Keratinocyte (primary cell): Measurements from ENCODE around the gene SETD7.

Experiments
- EZH2 ChIP-seq: IDR thresholded peaks from one replicate; pipeline ENCODE4 v1.6.1; 2012; ENCODE audit warnings: inconsistent platforms, mild to moderate bottlenecking, low read length, moderate library complexity
- TF ChIP-seq, protein P1 (sequence below), 3 experiments: IDR thresholded peaks in 1 of 3; conservative IDR thresholded peaks in 1 of 3; optimal IDR thresholded peaks in 1 of 3; 2 replicates in 2 of 3; 3 replicates in 1 of 3; pipeline versions ENCODE3 to v1.5.1; 2011; ENCODE audit warnings: low read length in 3 of 3, mild to moderate bottlenecking in 3 of 3, moderate library complexity in 2 of 3, control low read depth in 1 of 3, inconsistent platforms in 1 of 3; ENCODE audit not compliant: insufficient read depth in 2 of 3; ENCODE audit errors: extremely low read depth in 1 of 3

DNA sequence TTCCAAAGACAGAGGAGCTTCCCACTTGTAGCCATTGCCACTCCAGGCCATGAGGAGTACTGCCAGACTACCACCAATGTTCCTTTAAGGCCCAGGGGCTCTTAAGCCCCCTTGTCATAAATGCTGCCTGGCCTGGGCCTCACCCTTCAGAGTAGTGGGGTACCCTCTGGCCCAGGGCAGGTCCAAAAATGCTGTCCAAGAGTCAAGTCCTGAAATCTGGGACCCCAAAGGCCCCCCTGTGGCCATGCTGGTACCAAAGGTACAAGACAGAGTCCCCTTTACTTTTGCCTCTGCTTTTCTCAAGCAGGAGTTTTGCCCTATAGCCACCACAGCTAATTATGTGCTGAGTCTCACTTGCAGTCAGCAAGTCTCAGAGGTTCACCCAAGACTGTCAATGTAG lies 85.7 kb downstream of the SETD7 start:
- TF ChIP-seq, protein P1, sequence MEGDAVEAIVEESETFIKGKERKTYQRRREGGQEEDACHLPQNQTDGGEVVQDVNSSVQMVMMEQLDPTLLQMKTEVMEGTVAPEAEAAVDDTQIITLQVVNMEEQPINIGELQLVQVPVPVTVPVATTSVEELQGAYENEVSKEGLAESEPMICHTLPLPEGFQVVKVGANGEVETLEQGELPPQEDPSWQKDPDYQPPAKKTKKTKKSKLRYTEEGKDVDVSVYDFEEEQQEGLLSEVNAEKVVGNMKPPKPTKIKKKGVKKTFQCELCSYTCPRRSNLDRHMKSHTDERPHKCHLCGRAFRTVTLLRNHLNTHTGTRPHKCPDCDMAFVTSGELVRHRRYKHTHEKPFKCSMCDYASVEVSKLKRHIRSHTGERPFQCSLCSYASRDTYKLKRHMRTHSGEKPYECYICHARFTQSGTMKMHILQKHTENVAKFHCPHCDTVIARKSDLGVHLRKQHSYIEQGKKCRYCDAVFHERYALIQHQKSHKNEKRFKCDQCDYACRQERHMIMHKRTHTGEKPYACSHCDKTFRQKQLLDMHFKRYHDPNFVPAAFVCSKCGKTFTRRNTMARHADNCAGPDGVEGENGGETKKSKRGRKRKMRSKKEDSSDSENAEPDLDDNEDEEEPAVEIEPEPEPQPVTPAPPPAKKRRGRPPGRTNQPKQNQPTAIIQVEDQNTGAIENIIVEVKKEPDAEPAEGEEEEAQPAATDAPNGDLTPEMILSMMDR (optimal IDR thresholded peaks at IDR 0.05 in 1 of 3, IDR thresholded peaks at IDR 0.05 in 1 of 3, conservative IDR thresholded peaks at IDR 0.05 in 1 of 3; ENCODE audit: extremely low read depth in 1 of 3, insufficient read depth in 2 of 3, low read length in 3 of 3): no peak
- no peak for TF ChIP-seq EZH2
